Measurements from ENCODE around the gene METTL25B.

DNA sequence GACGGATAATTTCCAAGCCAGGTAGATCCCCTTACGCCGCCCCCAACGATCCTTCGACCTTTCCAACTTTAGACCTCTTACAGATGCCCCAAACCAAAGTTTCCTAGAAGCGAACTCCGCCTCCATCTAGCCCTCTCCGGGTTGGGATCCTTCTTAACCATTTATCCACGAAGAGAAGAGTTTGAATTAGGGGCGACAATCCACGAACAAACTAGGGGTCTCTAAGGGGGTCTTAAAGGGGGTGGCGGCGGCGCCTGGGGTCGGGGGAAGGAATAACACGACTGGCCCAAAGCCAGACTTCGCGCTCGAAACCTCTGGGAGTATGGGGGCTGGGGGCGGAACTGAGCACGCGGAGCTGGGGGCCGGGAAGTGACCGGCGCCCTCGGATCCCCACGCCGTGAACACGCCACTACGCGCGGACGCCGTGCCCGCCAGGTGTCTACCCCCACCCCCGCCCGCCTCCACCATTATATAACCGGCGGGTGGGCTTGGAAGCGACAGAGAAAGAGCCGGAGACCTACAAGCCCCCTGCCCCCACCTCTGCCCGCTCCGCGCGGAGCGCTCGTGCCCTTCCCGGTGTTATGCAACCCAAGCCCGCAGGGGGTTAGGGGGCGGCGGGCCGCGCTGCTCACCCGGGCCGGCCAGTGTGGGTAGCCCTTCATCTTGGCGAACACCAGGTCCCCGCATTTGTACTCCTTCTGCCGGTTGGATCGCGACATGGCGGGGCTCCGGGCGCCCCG is 22.6 kb downstream of the METTL25B start:
- TF ChIP-seq POLR2A (IDR thresholded peaks at IDR 0.05) (no peak), POLR2AphosphoS5 (IDR thresholded peaks at IDR 0.05) (peak in 2 of 3 donors; percentile 1 to 51)
- TF ChIP-seq, protein P1, sequence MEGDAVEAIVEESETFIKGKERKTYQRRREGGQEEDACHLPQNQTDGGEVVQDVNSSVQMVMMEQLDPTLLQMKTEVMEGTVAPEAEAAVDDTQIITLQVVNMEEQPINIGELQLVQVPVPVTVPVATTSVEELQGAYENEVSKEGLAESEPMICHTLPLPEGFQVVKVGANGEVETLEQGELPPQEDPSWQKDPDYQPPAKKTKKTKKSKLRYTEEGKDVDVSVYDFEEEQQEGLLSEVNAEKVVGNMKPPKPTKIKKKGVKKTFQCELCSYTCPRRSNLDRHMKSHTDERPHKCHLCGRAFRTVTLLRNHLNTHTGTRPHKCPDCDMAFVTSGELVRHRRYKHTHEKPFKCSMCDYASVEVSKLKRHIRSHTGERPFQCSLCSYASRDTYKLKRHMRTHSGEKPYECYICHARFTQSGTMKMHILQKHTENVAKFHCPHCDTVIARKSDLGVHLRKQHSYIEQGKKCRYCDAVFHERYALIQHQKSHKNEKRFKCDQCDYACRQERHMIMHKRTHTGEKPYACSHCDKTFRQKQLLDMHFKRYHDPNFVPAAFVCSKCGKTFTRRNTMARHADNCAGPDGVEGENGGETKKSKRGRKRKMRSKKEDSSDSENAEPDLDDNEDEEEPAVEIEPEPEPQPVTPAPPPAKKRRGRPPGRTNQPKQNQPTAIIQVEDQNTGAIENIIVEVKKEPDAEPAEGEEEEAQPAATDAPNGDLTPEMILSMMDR (IDR thresholded peaks at IDR 0.05 in 8 of 11, conservative IDR thresholded peaks at IDR 0.05 in 3 of 11): peak in 5 of 11 experiments; percentile 3 to 42 (median 18)
